Stimulated activated CD8-positive, alpha-beta memory T cell treated with anti-CD3 and anti-CD28 coated beads, Interleukin-2, amount 100 ng/mL, for 1 hour (primary cell): ENCODE measurements around the gene CCNQ.

Experiments used
- DNase-seq, 2 donors: peaks; one replicate each; pipeline ENCODE4 v3.0.0-alpha.2; 2020; ENCODE audit warnings: low read depth in 2 of 2

Gene CCNQ

DNA sequence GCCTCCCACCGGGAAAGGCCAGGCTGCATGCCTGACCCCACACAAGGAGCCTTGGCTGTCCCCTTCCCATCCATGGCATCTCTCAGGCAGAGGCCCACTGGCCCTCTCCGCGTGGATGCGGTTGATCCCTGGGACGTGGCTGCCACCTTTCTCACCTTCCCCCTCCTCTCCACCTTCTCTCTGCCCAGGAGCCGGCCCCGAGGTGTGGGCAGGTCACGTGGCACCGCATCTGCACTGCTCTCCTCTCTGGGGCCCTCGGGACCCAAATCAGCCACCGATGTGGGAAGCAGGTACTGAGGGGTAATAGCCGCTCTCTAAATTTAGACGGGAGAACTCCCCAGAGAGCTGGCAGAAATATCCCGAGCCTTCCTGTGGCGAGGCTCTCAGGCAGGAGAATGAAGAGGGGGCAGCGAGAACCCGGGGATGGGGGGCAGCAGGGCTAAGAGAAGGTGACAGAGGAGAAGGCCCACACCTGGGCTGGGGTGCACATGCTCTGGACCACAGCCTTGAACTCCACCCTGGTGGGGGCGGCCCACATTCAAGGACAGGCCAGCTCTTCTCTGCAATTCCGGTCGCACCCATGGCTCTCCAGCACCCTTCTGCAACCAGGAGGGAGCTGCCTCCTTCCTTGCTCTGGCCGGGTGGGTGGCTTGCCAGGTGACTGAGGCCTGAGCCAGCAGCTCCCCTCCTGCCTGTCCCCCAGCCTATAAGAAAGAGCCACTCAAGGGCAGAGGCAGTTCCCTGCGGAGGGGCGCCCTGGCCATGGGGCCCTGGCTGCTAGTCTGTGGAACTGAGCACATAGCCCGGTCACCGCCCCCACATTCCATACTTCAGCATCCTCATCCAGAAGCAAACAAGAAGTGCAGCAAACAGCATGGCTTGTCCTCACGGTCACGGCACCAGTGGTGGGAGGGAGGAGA lies 38.4 kb upstream of the CCNQ start:
- no peak for DNase-seq

- no peak for DNase-seq
These were observed 37.8 kb upstream of the CCNQ start for GRCh38 chrX:153636716-153637115.

GRCh38 chrX:153635788-153636668 lies 37.1 kb upstream of the CCNQ start:
- DNase-seq, result no peak

DNA sequence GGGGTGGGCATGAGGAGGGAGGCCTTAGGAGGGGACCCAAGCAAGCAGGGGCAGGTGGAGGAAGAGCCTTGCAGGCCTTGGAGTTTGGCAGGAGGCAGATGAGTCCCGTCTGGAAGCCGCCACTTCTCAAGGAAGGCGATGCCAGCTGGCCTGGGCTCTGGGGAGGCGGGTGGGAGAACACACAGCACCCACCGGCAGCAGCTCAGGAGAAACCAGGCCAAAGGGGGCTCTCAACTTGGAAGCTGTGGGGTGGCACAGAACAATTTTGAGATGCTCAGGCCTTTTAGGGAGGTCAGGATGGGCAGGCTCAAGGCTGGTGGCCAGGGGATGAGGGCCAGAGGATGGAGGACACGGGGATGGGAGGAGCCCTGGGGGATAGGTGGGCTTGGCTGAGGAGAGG lies 36.4 kb upstream of the CCNQ start:
- DNase-seq, result no peak

GRCh38 chrX:153634832-153635231 lies 35.9 kb upstream of the CCNQ start:
- no peak for DNase-seq

- DNase-seq, result no peak
These were observed 35.3 kb upstream of the CCNQ start for GRCh38 chrX:153634236-153634635.

GRCh38 chrX:153633607-153634180 lies 34.8 kb upstream of the CCNQ start:
- DNase-seq, result no peak

DNA sequence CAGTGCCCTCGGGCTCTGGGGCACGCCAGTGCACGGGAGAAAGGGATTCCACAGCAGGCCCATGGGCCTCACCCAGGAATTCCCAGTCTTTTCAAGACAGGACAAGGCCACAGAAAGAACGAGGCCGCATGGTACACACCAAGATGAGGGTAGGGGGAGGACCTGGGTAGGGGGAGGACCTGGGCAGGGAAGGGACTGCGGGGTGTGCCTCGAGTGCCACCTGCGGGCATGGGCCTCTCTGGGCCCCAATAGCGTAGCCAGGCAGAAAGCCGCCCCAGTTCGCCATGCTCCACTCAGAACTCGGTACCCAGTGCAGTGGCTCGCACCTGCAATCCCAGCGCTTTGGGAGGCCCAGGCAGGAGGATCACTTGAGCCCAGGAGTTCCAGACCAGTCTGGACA lies 34.1 kb upstream of the CCNQ start:
- DNase-seq, result no peak

- no peak for DNase-seq
These were observed 33.6 kb upstream of the CCNQ start for GRCh38 chrX:153632595-153632946.

DNA sequence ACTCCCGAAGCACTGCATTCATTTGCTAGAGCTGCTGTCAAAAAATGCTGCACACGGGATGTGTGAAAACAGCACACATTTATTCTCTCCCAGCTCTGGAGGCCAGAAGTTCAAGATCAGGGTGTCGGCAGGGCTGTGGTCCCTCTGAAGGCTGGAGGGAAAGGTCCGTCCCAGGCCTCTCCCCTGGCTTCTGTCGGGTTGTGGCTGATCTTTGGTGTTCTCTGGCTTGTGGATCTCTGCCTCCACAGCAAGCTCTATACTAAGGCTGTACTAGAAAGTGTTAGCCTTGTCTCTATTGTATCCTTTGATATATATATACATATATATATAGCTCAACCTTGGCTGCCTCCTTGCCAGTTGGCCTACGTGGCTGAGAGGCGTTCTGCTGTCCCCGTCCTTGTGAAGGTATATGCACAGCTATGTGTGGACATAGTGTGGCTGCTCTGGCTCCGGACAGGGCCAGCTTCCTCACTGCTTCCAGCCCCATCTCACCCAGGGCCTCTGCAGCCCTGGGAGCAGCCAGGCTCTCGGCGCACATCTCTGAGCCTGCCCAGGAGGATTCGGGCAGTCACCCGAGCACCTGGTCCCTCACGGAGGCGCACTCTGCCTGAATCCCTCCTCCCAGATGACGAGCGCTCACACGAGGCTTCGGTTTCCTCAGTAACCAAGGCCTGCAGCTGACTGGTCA lies 33.1 kb upstream of the CCNQ start:
- no peak for DNase-seq

GRCh38 chrX:153631346-153631745 lies 32.4 kb upstream of the CCNQ start:
- DNase-seq, result no peak

GRCh38 chrX:153628665-153629064 lies 29.7 kb upstream of the CCNQ start:
- no peak for DNase-seq

GRCh38 chrX:153628129-153628528 lies 29.2 kb upstream of the CCNQ start:
- no peak for DNase-seq

- DNase-seq, result no peak
These were observed 28.8 kb upstream of the CCNQ start for GRCh38 chrX:153627675-153628111.

DNA sequence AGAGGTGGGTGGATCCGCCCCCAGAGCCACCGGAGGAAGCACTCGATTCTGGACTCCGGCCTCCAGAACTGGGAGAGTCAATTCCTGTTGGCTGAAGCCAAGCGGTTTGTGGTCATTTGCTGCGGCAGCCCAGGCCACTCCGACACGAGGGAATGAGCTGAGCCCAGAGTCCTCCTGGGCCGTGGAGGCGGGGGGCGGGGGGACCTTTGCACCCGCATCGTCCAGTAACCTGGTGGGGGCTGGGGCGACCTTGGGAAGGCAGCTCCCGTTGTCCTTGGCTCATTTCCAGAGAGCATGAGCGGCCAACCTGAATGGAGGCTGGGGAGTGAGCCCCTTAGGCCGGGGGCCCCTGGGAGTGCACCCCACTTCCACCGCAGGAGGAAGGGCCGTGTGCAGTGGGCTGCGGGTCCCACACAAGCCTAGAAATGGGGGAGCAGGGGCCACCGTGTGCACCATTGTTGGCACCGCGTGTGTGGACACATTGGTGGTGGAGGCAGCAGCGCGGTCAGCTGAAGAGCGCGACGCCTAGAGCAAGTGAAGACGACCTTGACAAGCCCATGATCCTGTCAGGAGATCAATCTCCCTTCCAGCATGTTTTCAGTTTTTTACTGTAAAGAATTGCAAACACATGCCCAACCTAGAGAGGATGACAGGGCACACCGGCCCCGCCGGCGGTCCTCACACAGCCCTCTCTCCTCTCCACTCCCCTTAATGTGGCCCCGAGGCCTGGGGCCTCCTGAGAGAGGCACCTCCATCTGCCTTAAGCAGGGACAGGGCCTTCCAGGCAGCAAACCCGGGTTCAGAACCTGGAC lies 28.1 kb upstream of the CCNQ start:
- no peak for DNase-seq

- DNase-seq, result no peak
These were observed 27.2 kb upstream of the CCNQ start for GRCh38 chrX:153626025-153626633.

GRCh38 chrX:153625271-153626024 lies 26.5 kb upstream of the CCNQ start:
- DNase-seq, result no peak

DNA sequence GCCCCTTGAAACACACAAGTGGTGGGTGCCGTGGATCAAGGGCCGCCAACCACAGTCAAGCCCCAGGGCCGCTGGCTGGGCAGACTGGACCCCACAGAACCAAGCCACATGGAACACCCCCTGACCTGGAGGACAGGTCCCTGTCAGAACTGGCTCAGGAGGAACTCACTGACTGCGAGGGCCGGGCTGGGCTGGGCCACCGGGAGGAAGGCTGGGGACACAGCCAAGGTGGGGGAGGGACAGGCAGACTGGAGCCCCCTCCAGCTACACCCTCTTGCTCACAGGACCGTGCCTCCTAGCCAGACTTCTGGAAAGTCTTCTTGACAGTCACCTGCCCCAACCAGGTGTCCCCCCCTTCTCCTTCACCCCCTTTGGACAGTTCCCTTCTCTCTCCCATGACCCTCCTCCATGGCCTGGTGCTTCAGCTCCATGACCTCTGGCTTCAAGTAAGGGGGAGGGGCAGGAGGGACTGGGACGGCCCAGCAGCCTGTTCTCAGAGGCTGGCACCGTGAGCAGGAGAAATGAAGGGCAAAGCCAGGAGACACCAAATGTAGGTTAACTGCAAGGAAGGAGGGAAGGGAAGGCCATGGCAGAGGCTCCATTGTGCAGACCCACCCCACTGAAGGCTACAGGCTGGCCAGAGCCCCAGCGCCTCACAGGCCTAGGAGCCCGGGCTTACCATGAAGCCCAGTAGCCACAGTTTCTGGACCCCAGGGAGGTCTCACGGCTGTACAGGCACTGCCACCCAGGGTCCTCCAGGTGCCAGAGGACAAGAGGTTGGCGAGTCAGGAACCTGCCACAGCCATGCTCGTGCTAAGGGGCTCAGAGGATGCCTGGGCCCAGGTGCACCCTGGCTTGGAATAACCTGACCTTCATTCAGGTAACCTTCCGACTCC lies 25.5 kb upstream of the CCNQ start:
- no peak for DNase-seq
